GM19238 (cell line): ENCODE measurements around the gene ITIH5.

Experiments
- DNase-seq: peaks from one replicate; pipeline ENCODE4 v3.0.0; 2011; ENCODE audit warnings: low spot score; ENCODE audit not compliant: insufficient read length

ITIH5 gene

GRCh38 chr10:7634142-7634894 is 32.4 kb downstream of the ITIH5 start:
- no peak for DNase-seq

GRCh38 chr10:7626283-7626682 is 40.5 kb downstream of the ITIH5 start:
- no peak for DNase-seq

GRCh38 chr10:7625836-7626235 is 40.9 kb downstream of the ITIH5 start:
- no peak for DNase-seq

DNA sequence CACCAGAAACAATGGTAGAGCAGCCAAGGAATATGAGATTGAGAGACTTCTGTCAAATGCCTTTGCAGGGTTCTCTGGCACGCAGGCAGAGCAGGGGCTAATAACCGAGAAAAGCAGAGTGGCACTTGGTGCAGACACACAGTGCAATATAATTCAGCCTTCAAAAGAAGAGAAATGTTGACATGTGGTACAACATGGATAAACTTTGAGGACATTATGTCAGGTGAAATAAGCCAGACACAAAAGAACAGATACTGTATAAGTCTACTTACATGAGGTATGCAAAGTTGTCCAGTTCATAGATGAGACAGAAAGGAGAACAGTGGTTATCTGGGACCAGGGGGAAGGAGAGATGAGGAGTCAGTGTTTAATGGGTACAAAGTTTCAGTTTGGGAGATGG is 41.8 kb downstream of the ITIH5 start:
- no peak for DNase-seq

- no peak for DNase-seq
Observed at GRCh38 chr10:7622969-7623368, 43.8 kb downstream of the ITIH5 start.

DNA sequence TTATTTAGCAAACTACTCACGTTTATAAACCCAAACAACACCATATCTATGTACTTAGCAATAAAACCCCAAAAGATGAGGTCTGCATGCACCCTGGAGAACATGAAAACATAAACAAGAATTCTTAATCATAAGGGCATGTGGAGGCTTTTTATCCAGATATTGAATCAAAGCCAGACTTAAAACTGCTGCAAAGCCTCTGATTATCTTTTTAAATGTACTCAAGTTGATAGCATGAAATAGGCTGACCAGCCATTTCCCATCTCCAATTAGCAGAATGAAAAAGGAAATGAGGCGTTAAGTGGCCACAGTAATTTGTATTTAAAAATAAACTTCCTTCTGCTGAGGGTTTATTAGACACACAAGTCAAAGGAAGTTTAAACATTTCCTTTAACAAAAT is 48.3 kb downstream of the ITIH5 start:
- no peak for DNase-seq

DNA sequence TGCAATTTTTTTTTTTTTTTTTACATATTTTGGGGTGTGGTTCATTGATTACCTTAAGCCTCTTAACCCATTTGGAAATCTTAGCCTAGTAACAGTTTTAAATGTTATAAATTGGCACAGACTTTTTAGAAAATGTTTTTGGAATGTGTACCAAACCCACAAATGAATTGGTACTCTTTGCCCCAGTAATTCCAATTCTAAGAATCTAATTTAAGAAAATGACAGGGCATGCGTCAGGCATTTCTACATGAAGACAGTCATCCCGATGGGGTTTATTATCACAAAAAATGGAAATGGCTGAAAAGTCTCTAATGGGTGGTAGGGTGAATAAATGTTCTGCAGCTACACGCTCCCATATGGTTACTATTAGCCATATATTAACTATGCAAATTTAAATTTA is 54.9 kb downstream of the ITIH5 start:
- DNase-seq = no peak

DNA sequence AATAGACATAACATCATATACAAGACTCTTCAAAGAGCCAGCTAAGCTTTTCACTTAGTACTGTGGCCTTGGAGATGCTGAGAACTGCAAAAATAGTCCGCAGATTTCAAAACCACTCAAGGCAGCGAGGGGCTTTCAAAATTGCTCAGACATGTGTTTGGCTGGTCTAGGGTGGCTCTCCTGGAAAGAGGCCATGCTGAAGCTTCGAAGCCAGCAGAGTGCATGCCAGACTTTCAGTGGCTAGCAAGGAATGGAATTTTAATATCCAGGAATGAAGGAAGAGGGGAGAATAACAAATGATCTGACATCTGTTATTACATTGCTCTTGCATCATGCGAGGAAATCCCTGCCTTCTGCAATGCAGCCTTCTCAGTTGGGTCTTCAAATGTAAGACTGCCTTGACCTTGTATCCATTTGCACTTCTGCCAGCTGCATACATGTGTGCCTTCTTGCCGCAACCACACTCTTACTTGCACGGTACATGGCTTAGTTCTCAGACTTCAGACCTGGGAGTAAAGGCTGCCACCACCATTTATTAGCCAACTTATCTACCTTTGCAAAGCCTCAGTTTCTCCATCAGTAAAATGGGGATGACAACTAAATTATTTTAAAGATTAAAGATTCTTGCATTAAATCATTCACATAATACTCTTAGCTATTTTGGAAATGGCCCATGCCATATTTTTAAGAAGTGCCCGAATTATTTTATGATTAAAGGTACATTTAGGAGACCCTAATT is 55.9 kb downstream of the ITIH5 start:
- DNase-seq = no peak

DNA sequence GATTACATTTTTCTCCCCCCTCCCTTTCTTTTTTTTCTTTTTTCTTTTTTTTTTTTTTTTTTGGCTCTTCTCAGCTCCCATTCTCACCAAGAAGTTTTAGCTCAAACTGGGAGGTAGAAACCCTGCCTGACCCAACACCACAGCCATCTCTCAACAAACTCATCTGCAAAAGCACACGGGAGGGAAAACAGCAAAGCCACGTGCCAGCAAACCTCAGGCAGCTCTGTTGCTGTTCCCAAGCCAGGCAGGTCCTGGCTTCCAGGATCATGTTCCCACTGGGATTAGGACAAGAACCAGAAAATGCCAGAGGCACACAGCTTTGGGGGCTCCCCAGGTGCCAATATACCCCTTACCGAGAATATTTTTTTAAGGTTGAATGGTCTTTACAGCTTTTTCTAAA is 56.7 kb downstream of the ITIH5 start:
- no peak for DNase-seq

GRCh38 chr10:7609556-7609955 is 57.2 kb downstream of the ITIH5 start:
- DNase-seq = no peak

GRCh38 chr10:7608001-7608400 is 58.8 kb downstream of the ITIH5 start:
- DNase-seq = no peak

GRCh38 chr10:7606951-7607404 is 59.8 kb downstream of the ITIH5 start:
- no peak for DNase-seq

DNA sequence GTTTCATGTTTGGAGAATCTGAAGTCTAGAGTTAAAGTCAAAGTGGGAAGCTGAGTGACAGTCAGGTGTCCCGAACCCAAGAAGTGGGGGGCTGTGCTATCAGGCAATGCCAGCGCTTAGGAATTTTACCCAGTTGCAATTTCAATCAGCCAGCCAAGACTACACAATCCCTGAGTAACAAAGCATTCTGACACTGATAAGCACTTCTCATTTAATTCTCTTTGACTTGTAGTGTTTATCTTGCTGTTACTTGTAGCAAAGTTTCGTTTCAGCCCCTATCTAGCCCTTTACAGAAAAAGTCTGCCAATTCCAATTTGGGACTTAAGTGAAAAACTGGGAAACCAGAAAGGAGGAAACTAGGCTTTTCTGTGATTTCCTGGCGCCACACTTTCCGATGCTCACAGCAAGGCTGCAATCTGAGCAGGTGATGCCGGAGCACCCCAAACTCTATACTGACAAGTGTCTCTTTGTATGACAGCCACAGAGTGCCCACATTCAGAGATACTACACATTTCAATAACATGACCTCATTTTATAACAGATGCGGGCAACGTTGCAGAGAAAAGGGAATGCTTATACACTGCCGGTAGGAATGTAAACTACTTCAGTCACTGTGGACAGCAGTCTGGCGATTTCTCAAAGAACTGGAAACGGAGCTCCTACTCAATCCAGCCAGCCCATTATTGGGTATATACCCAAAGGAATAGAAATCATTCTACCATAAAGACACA is 61.0 kb downstream of the ITIH5 start:
- DNase-seq = no peak

DNA sequence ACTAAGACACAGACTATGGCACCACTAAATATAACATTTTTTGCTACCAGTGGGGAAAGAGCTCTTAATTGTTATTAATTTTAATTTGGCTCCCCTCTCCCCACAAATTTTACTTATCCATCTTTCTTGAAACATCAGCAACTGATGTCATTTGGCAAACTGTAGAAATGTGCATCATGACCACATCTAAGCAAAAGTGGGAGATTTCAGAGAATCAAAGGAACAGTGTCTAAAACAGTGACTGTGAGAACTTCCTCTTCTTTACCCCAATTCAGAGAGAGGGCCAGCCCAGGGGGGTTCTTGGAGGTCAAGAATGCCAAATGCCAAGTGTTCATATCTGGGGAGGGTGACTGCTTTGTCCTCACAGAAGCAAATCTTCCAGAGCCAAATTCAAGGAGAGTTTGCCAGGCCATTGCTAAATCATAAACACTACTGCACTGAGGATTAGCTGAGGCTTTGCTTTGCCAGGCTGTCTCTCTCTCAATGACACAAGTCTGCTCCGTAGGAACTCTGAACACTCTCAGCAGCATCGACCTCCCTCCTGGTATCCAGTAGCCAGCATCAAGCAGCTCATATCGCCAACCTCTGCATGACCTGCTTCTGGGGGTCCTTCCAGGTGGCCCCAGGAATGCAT is 65.6 kb downstream of the ITIH5 start:
- no peak for DNase-seq

DNA sequence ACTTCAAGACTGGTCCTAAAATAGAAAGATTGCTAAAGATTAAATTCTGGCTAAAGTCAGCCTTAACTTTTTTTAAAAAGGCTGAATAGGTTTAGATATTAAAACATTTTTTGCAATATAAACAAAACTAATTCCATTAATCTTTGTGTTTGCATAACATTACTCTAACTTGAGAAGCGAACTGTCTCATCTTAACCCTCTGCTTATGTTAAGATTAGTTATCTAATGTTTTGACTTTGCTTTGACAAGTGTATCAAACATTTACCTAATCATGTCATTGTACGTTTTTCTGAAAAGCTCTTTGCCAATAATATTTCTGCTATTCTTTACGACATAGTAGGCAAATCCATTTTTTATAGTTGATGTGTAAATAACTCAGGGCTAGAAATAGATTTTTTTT is 68.0 kb downstream of the ITIH5 start:
- no peak for DNase-seq

DNA sequence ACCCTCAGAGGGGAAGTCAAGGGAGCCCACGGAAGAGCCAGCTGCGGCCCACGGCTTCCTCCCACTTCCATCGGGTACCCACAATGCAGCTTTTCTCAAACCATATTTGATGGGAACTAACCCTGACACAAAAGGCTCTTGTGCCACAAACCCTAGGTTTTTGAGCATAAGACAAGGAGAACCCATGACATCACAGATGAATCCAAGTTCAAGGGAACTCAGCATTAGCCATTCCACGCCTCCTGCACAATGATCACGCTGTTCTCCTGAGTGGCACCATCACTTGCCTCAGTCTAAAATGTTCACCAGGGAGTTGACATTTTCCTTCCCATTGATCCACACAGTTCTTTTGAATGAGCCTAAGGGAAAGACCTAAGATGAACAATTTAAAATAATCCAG is 70.4 kb downstream of the ITIH5 start:
- no peak for DNase-seq

GRCh38 chr10:7593905-7594304 is 72.9 kb downstream of the ITIH5 start:
- no peak for DNase-seq

- no peak for DNase-seq
Observed at GRCh38 chr10:7593063-7593462, 73.7 kb downstream of the ITIH5 start.

DNA sequence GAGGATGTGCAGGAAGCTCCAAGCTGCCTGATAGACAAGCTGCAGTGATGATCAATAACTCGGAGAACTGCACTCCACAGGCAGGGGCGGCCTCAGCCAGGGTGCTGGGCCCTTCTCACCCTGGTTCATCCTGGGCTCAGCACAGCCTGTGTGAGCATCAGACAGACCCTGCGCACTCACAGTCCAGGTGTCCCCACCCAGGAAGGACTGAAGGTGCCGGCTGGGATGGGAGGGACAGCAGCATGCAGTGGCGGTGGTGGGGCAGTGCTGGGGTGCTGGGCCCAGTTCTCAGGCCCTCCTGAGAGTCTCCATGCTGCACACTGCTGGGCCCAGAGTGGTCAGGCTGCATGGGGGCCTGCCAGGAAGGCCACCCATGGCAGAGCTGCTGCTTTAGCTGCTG is 74.1 kb downstream of the ITIH5 start:
- DNase-seq = no peak

- no peak for DNase-seq
Observed at GRCh38 chr10:7590271-7590670, 76.5 kb downstream of the ITIH5 start.

DNA sequence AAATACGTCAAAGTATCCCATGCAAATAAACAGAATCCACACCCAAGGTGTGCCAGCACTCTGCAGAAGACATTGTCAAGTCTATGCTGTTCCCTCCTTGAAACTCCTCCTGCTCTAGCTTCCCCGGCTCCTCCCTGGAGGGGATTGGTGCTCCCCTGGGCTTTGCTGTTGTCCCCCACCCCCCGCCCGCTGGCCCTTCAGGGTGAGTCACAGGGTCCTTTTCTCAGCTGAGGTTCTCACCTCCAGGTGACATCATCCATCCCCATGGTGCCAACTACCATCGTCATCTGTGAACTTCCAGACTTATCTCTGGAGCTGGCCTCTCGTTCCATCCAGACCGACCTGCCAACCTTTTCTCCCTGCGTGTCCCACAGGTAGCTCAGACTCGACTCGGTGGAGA is 77.0 kb downstream of the ITIH5 start:
- no peak for DNase-seq

DNA sequence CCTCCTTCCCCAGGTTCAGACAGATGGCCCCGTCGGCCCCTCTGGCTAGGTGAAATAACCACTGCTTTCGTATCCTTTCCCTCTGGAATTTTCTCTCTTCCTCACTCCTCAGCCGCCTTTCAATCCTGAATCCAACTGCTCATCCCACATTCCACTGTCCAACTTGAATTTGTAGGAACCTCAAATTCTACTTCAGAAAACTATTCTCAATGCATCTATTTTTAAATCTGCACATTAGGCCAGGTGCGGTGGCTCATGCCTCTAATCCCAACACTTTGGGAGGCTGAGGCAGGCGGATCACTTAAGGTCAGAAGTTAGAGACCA is 78.9 kb downstream of the ITIH5 start:
- no peak for DNase-seq
